Vagina (tissue), 2 donors: Measurements from ENCODE around the gene CTU2. TPM values are rescaled to one million over a fixed set of nuclear protein-coding genes. Genes with fewer than 3 reads are reported as not detected.

ENCODE experiments used
- DNase-seq, 2 donors: peaks; one replicate each; pipeline ENCODE4 v3.0.0-alpha.2; 2017; ENCODE audit errors: extremely low spot score in 2 of 2
- H3K27ac ChIP-seq: fragments of 200-600 bp; sonication (generic); one replicate; pipeline ENCODE4 v1.5.1; 2019
- H3K27me3 ChIP-seq: fragments of 200-600 bp; sonication (generic); one replicate; pipeline ENCODE4 v1.5.1; 2019
- H3K36me3 ChIP-seq, 2 donors: fragments of 200-600 bp; sonication (generic); one replicate each; pipeline ENCODE4 v1.5.1; 2017 to 2019
- H3K4me1 ChIP-seq: fragments of 200-600 bp; sonication (generic); one replicate; pipeline ENCODE4 v1.5.1; 2019
- H3K4me3 ChIP-seq, 2 donors: fragments of 200-600 bp; sonication (generic); 1 replicate in 1 of 2; 2 replicates in 1 of 2; pipeline ENCODE4 v1.5.1; 2016 to 2019
- H3K9me3 ChIP-seq: fragments of 200-600 bp; sonication (generic); one replicate; pipeline ENCODE4 v1.5.1; 2019
- POLR2A ChIP-seq, 2 donors: fragments of 450-650 bp; IDR thresholded peaks; one replicate each; pipeline ENCODE4 v1.6.1; 2017; ENCODE audit warnings: antibody characterized with exemption in 2 of 2, mild to moderate bottlenecking in 2 of 2, moderate library complexity in 2 of 2
- POLR2AphosphoS5 ChIP-seq, 2 donors: sonication (generic); formaldehyde crosslinking; IDR thresholded peaks; one replicate each; pipeline ENCODE4 v1.9.0; 2017; ENCODE audit warnings: antibody characterized with exemption in 2 of 2, mild to moderate bottlenecking in 2 of 2, low read depth in 1 of 2; ENCODE audit not compliant: insufficient read depth in 1 of 2
- intact Hi-C: fragments of 100-400 bp; cut with DNase I; formaldehyde crosslinking; loops from one replicate; pipeline ENCODE4 v1.15.1; 2023
- total RNA-seq: library from RNA; depleted of rRNA; stranded (reverse); fragments of >200 nt; gene quantifications from one replicate; pipeline ENCODE4 v1.2.3, GENCODE V29; 2016
- TF ChIP-seq, protein P1 (sequence below), 3 experiments: fragments of 450-650 bp in 2 of 3; fragments of 200-600 bp in 1 of 3; sonication (generic) in 1 of 3; IDR thresholded peaks; one replicate each; pipeline ENCODE4 v1.5.1; 2017 to 2019; ENCODE audit warnings: antibody characterized with exemption in 3 of 3, mild to moderate bottlenecking in 2 of 3, moderate library complexity in 2 of 3

CTU2 gene
- total RNA-seq, 1 donor from 2014 or later = 7.9 TPM

DNA sequence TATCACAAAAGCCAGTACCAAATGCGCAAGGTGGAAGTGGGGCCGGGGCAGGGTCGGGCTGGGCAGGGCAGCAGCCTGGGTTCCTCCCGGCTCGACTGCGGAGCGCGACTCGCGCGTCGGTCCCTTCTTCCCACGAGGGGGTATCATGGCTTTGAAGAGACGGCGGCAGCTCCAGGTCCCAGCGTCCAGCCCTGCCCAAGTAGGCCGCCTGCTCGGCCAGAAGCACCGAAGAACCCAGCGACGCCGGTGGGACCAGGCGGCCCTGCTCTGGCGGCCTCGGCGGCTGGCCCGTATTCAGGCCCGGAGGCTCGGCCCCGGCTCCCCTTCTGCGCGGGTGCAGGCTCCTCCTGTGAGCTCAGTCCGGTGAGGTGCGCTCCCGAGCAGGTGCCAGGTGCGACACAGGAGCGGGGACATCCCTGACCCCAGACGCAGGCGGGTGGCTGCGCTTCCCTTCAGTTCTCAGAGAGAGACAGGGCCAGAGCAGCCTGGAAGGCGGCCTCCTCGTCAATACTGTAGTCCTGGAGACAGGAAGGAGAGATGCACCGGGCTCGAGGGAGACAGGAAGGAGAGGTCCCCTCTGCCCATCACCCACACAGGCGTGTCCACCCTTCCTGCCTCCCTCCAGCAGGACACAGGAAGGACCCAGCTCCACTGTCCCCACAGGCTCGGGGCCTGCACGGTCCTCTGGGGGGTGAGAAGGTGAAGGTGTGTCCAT is 9.0 kb upstream of the CTU2 start:
- Histone ChIP-seq H3K9me3 (no peaks in the 10 kb centered on the region), H3K4me3 (no peak overlapping the region), H3K27me3 (no peaks in the 10 kb centered on the region), H3K36me3 (peaks cover 0 to 27% of the 10 kb centered on the region in 2 donors), H3K27ac (no peak overlapping the region), H3K4me1 (peaks cover 13% of the 10 kb centered on the region)
- TF ChIP-seq, protein P1, sequence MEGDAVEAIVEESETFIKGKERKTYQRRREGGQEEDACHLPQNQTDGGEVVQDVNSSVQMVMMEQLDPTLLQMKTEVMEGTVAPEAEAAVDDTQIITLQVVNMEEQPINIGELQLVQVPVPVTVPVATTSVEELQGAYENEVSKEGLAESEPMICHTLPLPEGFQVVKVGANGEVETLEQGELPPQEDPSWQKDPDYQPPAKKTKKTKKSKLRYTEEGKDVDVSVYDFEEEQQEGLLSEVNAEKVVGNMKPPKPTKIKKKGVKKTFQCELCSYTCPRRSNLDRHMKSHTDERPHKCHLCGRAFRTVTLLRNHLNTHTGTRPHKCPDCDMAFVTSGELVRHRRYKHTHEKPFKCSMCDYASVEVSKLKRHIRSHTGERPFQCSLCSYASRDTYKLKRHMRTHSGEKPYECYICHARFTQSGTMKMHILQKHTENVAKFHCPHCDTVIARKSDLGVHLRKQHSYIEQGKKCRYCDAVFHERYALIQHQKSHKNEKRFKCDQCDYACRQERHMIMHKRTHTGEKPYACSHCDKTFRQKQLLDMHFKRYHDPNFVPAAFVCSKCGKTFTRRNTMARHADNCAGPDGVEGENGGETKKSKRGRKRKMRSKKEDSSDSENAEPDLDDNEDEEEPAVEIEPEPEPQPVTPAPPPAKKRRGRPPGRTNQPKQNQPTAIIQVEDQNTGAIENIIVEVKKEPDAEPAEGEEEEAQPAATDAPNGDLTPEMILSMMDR (IDR thresholded peaks at IDR 0.05) = no peak
- no peak for TF ChIP-seq POLR2A (IDR thresholded peaks at IDR 0.05)
- no peak for TF ChIP-seq POLR2AphosphoS5 (IDR thresholded peaks at IDR 0.05; ENCODE audit: insufficient read depth in 1 of 2, low read depth in 1 of 2)
- intact Hi-C loops = no loop called here
- no peak for DNase-seq

GRCh38 chr16:88697831-88698615 is 8.3 kb upstream of the CTU2 start:
- DNase-seq = no peak
- intact Hi-C loops = no loop called here
- peaks cover 0 to 27% of the 10 kb centered on the region in 2 donors for H3K36me3 ChIP-seq

DNA sequence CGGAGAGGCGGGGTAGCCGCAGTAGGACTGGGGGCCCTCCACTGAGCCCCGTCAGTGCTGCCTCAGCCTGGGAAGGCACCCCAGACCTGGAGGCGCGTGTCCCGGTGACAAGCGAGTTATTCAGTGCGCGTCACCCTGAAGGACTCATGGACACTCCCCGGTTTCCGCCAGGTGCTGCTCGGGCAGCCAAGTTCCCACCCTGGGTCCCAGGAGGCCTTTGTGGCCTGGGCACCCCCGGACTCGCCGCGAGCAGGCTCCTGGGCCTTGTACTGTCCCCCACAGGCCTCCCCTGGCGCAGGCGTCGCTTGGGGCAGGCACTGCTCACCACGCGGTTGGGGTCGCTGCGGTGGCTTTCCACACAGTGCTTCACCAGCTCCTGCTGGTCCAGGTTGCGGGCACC is 7.7 kb upstream of the CTU2 start:
- TF ChIP-seq POLR2A (IDR thresholded peaks at IDR 0.05) = no peak
- no peak for TF ChIP-seq POLR2AphosphoS5 (IDR thresholded peaks at IDR 0.05; ENCODE audit: insufficient read depth in 1 of 2, low read depth in 1 of 2)
- TF ChIP-seq, protein P1 (IDR thresholded peaks at IDR 0.05) = no peak

More at GRCh38 chr16:88697831-88698615, 8.3 kb upstream of the CTU2 start:
- TF ChIP-seq POLR2A (IDR thresholded peaks at IDR 0.05) (no peak), POLR2AphosphoS5 (IDR thresholded peaks at IDR 0.05; ENCODE audit: insufficient read depth in 1 of 2, low read depth in 1 of 2) (no peak)
- TF ChIP-seq, protein P1 (IDR thresholded peaks at IDR 0.05) = no peak
- Histone ChIP-seq H3K27ac (no peak overlapping the region), H3K4me1 (peaks cover 13% of the 10 kb centered on the region), H3K27me3 (no peaks in the 10 kb centered on the region), H3K9me3 (no peaks in the 10 kb centered on the region), H3K4me3 (no peak overlapping the region)

DNA sequence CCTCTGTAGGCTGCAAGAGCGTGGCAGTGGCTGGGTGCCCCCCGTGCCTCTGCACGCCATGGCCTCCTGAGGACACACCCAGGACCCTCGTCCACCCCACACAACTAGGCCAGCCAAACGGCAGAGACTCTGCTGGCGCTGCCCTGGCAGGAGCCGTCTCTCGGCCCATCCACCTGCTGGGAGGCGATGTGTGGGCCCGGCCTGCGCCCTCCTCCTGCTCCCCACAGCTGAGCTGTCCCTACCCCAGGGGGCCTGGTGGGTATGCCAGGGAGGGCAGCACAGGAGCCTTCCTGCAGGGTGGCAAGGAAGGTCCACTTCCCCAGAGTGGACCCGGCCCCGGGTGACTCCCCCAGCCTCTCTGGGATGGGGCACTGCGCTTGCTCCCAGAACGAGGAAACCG is 7.1 kb upstream of the CTU2 start:
- H3K36me3 ChIP-seq = peaks cover 0 to 27% of the 10 kb centered on the region in 2 donors
- no peaks in the 10 kb centered on the region for H3K27me3 ChIP-seq
- DNase-seq = no peak
- TF ChIP-seq POLR2AphosphoS5 (IDR thresholded peaks at IDR 0.05; ENCODE audit: insufficient read depth in 1 of 2, low read depth in 1 of 2) (no peak), POLR2A (IDR thresholded peaks at IDR 0.05) (no peak)
- TF ChIP-seq, protein P1 (IDR thresholded peaks at IDR 0.05) = no peak
- no peak overlapping the region for H3K27ac ChIP-seq
- peaks cover 22% of the 10 kb centered on the region for H3K4me1 ChIP-seq
- no peak overlapping the region for H3K4me3 ChIP-seq
- no peaks in the 10 kb centered on the region for H3K9me3 ChIP-seq
- intact Hi-C loops = no loop called here

More for the DNA sequence above, 7.7 kb upstream of the CTU2 start:
- Histone ChIP-seq H3K4me1 (peaks cover 16% of the 10 kb centered on the region), H3K27me3 (no peaks in the 10 kb centered on the region), H3K4me3 (no peak overlapping the region), H3K9me3 (no peaks in the 10 kb centered on the region), H3K27ac (no peak overlapping the region), H3K36me3 (peaks cover 0 to 27% of the 10 kb centered on the region in 2 donors)
- DNase-seq = no peak
- intact Hi-C loops = no loop called here

DNA sequence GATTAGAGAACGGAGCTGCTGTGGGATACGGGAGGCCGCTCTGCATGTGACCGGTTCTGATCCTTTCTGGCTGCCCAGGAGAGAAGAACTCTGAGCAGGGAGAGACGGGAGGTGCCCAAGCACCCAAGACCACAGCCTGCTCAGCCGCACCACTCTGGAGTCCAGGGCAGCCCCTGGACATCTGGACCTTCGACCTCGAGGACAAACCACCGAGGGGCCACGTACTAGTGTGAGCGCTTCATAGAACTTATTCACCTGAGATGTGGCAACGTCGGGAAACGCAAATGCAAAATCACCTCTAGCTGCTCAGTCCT is 6.0 kb upstream of the CTU2 start:
- no peaks in the 10 kb centered on the region for H3K9me3 ChIP-seq
- peaks cover 0 to 27% of the 10 kb centered on the region in 2 donors for H3K36me3 ChIP-seq
- H3K4me1 ChIP-seq = peaks cover 32% of the 10 kb centered on the region
- no peak overlapping the region for H3K4me3 ChIP-seq
- no peak overlapping the region for H3K27ac ChIP-seq
- no peak for DNase-seq
- TF ChIP-seq, protein P1 (IDR thresholded peaks at IDR 0.05) = no peak
- TF ChIP-seq POLR2A (IDR thresholded peaks at IDR 0.05) (no peak), POLR2AphosphoS5 (IDR thresholded peaks at IDR 0.05; ENCODE audit: insufficient read depth in 1 of 2, low read depth in 1 of 2) (no peak)
- no peaks in the 10 kb centered on the region for H3K27me3 ChIP-seq
- intact Hi-C loops = no loop called here
